Measurements from ENCODE around the gene SPTSSB.

DNA sequence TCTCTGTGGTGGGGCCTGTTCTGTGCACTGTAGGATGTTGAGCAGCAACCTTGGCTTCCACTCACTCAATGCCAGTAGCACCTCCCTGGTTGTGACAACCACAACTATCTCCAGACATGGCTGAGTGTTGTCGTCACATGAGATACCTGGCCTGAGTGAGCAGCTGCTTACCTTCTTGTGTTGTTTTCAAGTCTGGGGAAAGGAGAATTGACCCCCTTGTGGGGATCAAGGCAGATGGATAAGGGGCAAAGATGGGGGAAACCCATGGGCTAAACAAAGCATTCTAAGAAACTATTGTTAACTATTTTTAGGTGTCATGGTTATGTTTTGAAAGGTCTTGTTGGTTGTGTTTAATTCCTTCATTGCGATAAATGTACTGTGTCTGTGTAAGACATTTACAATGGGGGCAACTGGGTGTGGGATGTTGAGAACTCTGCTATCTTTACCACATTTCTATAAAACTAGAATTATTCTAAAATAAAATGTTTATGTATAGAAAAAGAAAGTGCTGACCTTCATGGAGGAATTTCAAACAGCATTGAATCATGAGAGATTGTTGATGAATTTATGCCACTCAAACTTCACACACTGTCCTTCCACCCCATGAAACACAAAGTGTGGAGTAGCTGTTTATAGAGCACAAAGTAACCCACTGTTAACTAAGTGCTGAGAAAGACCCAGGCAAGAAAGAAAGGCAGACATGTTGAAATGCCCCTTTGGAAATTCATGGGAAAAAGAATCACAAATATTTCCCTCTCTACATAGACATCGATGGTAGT lies 48.4 kb upstream of the SPTSSB start:
- TF ChIP-seq, protein P1, sequence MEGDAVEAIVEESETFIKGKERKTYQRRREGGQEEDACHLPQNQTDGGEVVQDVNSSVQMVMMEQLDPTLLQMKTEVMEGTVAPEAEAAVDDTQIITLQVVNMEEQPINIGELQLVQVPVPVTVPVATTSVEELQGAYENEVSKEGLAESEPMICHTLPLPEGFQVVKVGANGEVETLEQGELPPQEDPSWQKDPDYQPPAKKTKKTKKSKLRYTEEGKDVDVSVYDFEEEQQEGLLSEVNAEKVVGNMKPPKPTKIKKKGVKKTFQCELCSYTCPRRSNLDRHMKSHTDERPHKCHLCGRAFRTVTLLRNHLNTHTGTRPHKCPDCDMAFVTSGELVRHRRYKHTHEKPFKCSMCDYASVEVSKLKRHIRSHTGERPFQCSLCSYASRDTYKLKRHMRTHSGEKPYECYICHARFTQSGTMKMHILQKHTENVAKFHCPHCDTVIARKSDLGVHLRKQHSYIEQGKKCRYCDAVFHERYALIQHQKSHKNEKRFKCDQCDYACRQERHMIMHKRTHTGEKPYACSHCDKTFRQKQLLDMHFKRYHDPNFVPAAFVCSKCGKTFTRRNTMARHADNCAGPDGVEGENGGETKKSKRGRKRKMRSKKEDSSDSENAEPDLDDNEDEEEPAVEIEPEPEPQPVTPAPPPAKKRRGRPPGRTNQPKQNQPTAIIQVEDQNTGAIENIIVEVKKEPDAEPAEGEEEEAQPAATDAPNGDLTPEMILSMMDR (IDR thresholded peaks at IDR 0.05): no peak
- no peak for TF ChIP-seq POLR2A (IDR thresholded peaks at IDR 0.05)

Data from right lobe of liver (tissue), 4 donors.